Endothelial cell of umbilical vein (primary cell): Measurements from ENCODE around the gene RYR2. TPM values are rescaled to one million over a fixed set of nuclear protein-coding genes. Genes with fewer than 3 reads are reported as not detected.

Source experiments
- BruUV-seq: library from RNA; stranded (reverse); fragments of 400-500 nt; replicated peaks from 2 replicates; lab custom pipeline; 2021; lab: Mats Ljungman, UMichigan
- CTCF ChIA-PET: fragments of 300-600, 350-600 bp; sonication (Branson Sonifier 250); formaldehyde crosslinking; loops from one replicate; lab custom pipeline; 2021; ENCODE audit warnings: antibody characterized with exemption, inconsistent platforms; lab: Charles Lee
- POLR2A ChIA-PET: fragments of 300-600, 350-600 bp; sonication (Branson Sonifier 250); formaldehyde crosslinking; loops from one replicate; lab custom pipeline; 2021; ENCODE audit warnings: antibody characterized with exemption, inconsistent platforms; lab: Charles Lee
- DNase-seq: peaks from one replicate; pipeline ENCODE4 v3.0.0-alpha.2; 2011; ENCODE audit warnings: low read depth, low spot score
- FAIRE-seq: peaks from 2 replicates; lab custom pipeline; 2011; peaks lifted over from hg19 to GRCh38; lab: Jason Lieb, UNC
- H2AFZ ChIP-seq: 2 replicates; pipeline ENCODE4 v1.6.0; 2012; ENCODE audit warnings: low read depth, low read length, control low read depth, inconsistent platforms
- H3K27ac ChIP-seq: 2 replicates; pipeline ENCODE4 v1.5.1; 2011; ENCODE audit warnings: low read depth, mild to moderate bottlenecking, control low read depth, low read length, moderate library complexity; ENCODE audit not compliant: insufficient read depth
- H3K27me3 ChIP-seq, 2 experiments: 2 replicates each; pipeline versions ENCODE4 v1.6.0 to v1.6.1; 2011; ENCODE audit warnings: low read length in 2 of 2, mixed read lengths in 1 of 2; ENCODE audit not compliant: control insufficient read depth in 2 of 2, insufficient read depth in 2 of 2
- H3K36me3 ChIP-seq, 2 experiments: 2 replicates in 1 of 2; 3 replicates in 1 of 2; pipeline ENCODE4 v1.5.1; 2011; ENCODE audit warnings: low read length in 2 of 2, mild to moderate bottlenecking in 1 of 2, moderate library complexity in 1 of 2; ENCODE audit not compliant: control insufficient read depth in 2 of 2, insufficient read depth in 2 of 2; ENCODE audit errors: extremely low read depth in 1 of 2
- H3K4me1 ChIP-seq: 3 replicates; pipeline ENCODE4 v1.5.1; 2011; ENCODE audit warnings: mild to moderate bottlenecking, low read length; ENCODE audit not compliant: control insufficient read depth, insufficient read depth; ENCODE audit errors: extremely low read depth
- H3K4me2 ChIP-seq: 2 replicates; pipeline ENCODE4 v1.6.1; 2011; ENCODE audit warnings: low read length, control low read depth, mixed read lengths; ENCODE audit not compliant: insufficient read depth
- H3K4me3 ChIP-seq, 3 experiments: fragments of 200-600 bp in 1 of 3; sonication (generic), shearing (Covaris generic) in 1 of 3; replicated peaks in 1 of 3; 2 replicates each; pipeline ENCODE4 v1.5.1; 2011 to 2016; ENCODE audit warnings: control low read depth in 3 of 3, low read length in 3 of 3, mild to moderate bottlenecking in 2 of 3, inconsistent platforms in 1 of 3, low read depth in 1 of 3, moderate library complexity in 1 of 3; ENCODE audit not compliant: insufficient read depth in 1 of 3
- H3K79me2 ChIP-seq: 2 replicates; pipeline ENCODE4 v1.6.0; 2012; ENCODE audit warnings: low read length, inconsistent platforms; ENCODE audit not compliant: control insufficient read depth, insufficient read depth
- H3K9ac ChIP-seq: replicated peaks from 2 replicates; pipeline ENCODE3; 2011; ENCODE audit warnings: low read length, control low read depth; ENCODE audit not compliant: insufficient read depth; ENCODE audit errors: extremely low read depth
- H3K9me1 ChIP-seq: replicated peaks from 3 replicates; pipeline ENCODE4 v1.6.0; 2011; ENCODE audit warnings: mild to moderate bottlenecking, low read length; ENCODE audit not compliant: control insufficient read depth, insufficient read depth; ENCODE audit errors: extremely low read depth
- H3K9me3 ChIP-seq: replicated peaks from 2 replicates; pipeline ENCODE4 v1.5.1; 2012; ENCODE audit warnings: low read length, inconsistent platforms; ENCODE audit not compliant: control insufficient read depth, insufficient read depth
- H4K20me1 ChIP-seq: replicated peaks from 2 replicates; pipeline ENCODE3; 2011; ENCODE audit warnings: mild to moderate bottlenecking, low read length; ENCODE audit not compliant: control insufficient read depth, insufficient read depth; ENCODE audit errors: extremely low read depth
- EZH2 ChIP-seq: IDR thresholded peaks from 2 replicates; pipeline ENCODE4 v1.6.1; 2012; ENCODE audit warnings: borderline replicate concordance, low read depth, mild to moderate bottlenecking, moderate library complexity, low read length, inconsistent platforms; ENCODE audit not compliant: severe bottlenecking
- FOS ChIP-seq: IDR thresholded peaks from 2 replicates; pipeline ENCODE4 v1.6.1; 2011; ENCODE audit warnings: mild to moderate bottlenecking, low read length, moderate library complexity, borderline replicate concordance; ENCODE audit not compliant: insufficient read depth
- GATA2 ChIP-seq: IDR thresholded peaks from 2 replicates; pipeline ENCODE4 v1.7.0; 2011; ENCODE audit warnings: low read depth, mild to moderate bottlenecking, moderate library complexity, mixed read lengths, low read length; ENCODE audit not compliant: insufficient read length, insufficient read depth
- JUN ChIP-seq: IDR thresholded peaks from 2 replicates; pipeline ENCODE4 v1.6.1; 2011; ENCODE audit warnings: borderline replicate concordance, low read depth; ENCODE audit not compliant: insufficient read length, insufficient read depth
- MYC ChIP-seq: IDR thresholded peaks from one replicate; pipeline ENCODE4 v1.6.1; 2011; ENCODE audit warnings: mild to moderate bottlenecking, low read depth, low read length
- POLR2A ChIP-seq: IDR thresholded peaks from 2 replicates; pipeline ENCODE4 v1.6.1; 2012; ENCODE audit warnings: low read depth, mild to moderate bottlenecking, control low read depth, low read length
- POLR2AphosphoS5 ChIP-seq: IDR thresholded peaks from 2 replicates; pipeline ENCODE4 v1.6.1; 2012; ENCODE audit warnings: low read depth, mild to moderate bottlenecking, control low read depth, low read length, moderate library complexity; ENCODE audit not compliant: insufficient read depth
- dilution Hi-C: fragments of 300-500 bp; cut with MboI; formaldehyde crosslinking; loops from one replicate; pipeline ENCODE4 v1.15.0; 2019; ENCODE audit warnings: low sequenced_read_pairs; ENCODE audit not compliant: extremely low pct_ligation_motif_present
- intact Hi-C: fragments of 100-400 bp; cut with micrococcal nuclease; formaldehyde crosslinking; loops from one replicate; pipeline ENCODE4 v1.10.0; 2022
- polyA plus RNA-seq, 4 experiments: library from polyadenylated mRNA; depleted of rRNA in 3 of 4; stranded (reverse) in 3 of 4; unstranded in 1 of 4; fragments of >200 nt; gene quantifications; 2 replicates each; pipeline versions ENCODE4 v1.2.1 to v1.2.3, GENCODE V29; 2011 to 2012; ENCODE audit warnings: missing spikeins in 1 of 4
- total RNA-seq: library from RNA; stranded (reverse); gene quantifications from 2 replicates; pipeline ENCODE4 v1.2.3, GENCODE V29; 2021
- TF ChIP-seq, protein P1 (sequence below): IDR thresholded peaks from 2 replicates; pipeline ENCODE4 v1.6.1; 2011; ENCODE audit not compliant: insufficient read depth, insufficient read length
- TF ChIP-seq, protein P2 (sequence below), 2 donors: IDR thresholded peaks; 1 replicate in 1 of 2; 2 replicates in 1 of 2; pipeline ENCODE4 v1.5.1; 2011; ENCODE audit warnings: low read length in 2 of 2, mild to moderate bottlenecking in 2 of 2, moderate library complexity in 2 of 2, control low read depth in 1 of 2, inconsistent platforms in 1 of 2, low read depth in 1 of 2; ENCODE audit not compliant: insufficient read depth in 1 of 2; ENCODE audit errors: extremely low read depth in 1 of 2

RYR2 gene
- total and polyA plus RNA-seq, 2 donors (not counting 3 experiments of a cell fraction or from before 2014, with no cell fraction given), result not detected

DNA sequence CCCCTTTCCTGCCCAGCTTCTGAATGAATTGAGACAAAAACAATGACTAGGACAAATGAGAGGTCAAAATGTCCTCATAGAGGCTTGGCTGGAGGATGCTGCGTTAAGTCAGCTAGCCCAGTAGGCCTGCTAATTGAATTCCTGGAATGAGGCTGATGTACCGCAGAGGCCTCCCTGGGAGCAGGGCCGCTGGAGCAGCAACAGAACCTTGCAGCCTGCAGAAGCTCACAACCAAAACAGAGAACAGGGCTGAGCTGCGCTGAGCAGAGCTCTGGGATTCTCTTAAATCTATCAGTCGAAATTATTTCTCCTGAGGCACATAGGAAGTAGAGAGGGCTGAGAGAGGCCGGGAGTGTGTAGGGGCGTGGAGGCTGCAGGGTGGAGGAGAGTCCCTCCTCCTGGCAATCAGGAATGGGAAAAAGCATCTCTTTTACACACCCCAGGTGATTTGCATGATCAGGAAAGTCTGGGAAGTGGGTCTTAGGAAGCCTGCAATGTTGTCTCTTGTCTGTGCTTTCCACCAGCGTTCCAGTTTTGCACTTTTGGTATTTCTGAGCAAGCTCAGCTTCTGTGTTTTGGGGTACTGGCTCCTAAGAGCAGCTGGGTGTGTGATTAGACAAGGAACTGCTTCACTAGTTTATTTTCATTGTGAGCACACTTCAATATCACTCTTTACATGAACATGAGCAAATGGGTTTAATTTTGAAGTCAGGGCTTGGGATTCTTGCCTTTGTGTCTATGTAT lies 66.5 kb downstream of the RYR2 start:
- TF ChIP-seq GATA2 (no peak), MYC (no peak), JUN (no peak), POLR2A (no peak), EZH2 (no peak), FOS (no peak), POLR2AphosphoS5 (no peak)
- TF ChIP-seq, protein P1, sequence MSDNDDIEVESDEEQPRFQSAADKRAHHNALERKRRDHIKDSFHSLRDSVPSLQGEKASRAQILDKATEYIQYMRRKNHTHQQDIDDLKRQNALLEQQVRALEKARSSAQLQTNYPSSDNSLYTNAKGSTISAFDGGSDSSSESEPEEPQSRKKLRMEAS, result no peak
- TF ChIP-seq, protein P2, sequence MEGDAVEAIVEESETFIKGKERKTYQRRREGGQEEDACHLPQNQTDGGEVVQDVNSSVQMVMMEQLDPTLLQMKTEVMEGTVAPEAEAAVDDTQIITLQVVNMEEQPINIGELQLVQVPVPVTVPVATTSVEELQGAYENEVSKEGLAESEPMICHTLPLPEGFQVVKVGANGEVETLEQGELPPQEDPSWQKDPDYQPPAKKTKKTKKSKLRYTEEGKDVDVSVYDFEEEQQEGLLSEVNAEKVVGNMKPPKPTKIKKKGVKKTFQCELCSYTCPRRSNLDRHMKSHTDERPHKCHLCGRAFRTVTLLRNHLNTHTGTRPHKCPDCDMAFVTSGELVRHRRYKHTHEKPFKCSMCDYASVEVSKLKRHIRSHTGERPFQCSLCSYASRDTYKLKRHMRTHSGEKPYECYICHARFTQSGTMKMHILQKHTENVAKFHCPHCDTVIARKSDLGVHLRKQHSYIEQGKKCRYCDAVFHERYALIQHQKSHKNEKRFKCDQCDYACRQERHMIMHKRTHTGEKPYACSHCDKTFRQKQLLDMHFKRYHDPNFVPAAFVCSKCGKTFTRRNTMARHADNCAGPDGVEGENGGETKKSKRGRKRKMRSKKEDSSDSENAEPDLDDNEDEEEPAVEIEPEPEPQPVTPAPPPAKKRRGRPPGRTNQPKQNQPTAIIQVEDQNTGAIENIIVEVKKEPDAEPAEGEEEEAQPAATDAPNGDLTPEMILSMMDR (IDR thresholded peaks at IDR 0.05; ENCODE audit: extremely low read depth in 1 of 2, insufficient read depth in 1 of 2, low read depth in 1 of 2, low read length in 2 of 2), result no peak
- intact Hi-C loops, result no loop called here

More for the DNA sequence above, 66.5 kb downstream of the RYR2 start:
- Histone ChIP-seq H3K4me3 (no peak overlapping the region), H3K27me3 (no peaks in the 10 kb centered on the region), H3K79me2 (no peaks in the 10 kb centered on the region), H3K4me1 (no peaks in the 10 kb centered on the region), H2AFZ (no peak overlapping the region), H3K4me2 (no peak overlapping the region), H3K36me3 (no peaks in the 10 kb centered on the region), H3K27ac (no peak overlapping the region), H3K9ac (no peak overlapping the region), H4K20me1 (no peaks in the 10 kb centered on the region), H3K9me1 (no peaks in the 10 kb centered on the region), H3K9me3 (peaks cover 2% of the 10 kb centered on the region)
- no TSS peak for BruUV-seq
- DNase-seq, result no peak
- dilution Hi-C loops, result no loop called here
- FAIRE-seq, result no peak
- CTCF ChIA-PET, result no interaction called here
- POLR2A ChIA-PET, result no interaction called here
